HG02610 (cell line): Measurements from ENCODE around the gene SLC35A3.
A peak's percentile ranks its signal among the peaks of the same experiment; 100 is the strongest.
"Not testable (repeated sequence)": the region's sequence is repeated elsewhere in the genome, so short reads cannot be mapped to it uniquely, and the experiment has no call there.

Source experiments
- ATAC-seq: cut with Tn5 transposase; IDR thresholded peaks from one replicate; pipeline ENCODE4 v1.9.1; 2021; ENCODE audit warnings: mild to moderate bottlenecking, moderate library complexity; ENCODE audit not compliant: unreplicated experiment

The SLC35A3 gene

DNA sequence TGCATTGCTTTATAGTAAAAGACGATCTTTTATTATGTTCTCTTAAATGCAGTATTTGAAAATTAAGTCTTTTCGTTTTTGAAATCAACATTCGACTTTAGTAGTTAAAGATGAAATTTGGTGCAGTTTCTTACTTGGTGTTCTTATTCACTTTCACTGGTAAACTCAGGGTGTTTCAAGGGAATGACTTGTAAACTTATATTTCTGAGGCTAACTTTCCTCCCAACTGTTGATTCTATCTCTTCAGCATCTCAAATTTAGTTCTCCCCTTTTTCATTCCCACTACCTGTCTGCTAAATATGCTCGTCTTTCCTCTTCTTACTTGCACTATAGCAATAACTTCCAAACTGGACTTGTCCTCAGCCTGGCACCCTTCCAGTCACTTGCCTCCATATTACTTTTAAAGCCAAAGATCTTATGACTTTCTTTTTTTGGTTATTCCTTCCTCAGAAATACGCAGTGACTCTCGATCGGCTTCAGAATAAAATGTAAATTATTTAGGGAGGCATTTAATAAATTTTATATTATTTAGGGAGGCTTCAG, 988 bp downstream of the SLC35A3 start:
- no peak for ATAC-seq

DNA sequence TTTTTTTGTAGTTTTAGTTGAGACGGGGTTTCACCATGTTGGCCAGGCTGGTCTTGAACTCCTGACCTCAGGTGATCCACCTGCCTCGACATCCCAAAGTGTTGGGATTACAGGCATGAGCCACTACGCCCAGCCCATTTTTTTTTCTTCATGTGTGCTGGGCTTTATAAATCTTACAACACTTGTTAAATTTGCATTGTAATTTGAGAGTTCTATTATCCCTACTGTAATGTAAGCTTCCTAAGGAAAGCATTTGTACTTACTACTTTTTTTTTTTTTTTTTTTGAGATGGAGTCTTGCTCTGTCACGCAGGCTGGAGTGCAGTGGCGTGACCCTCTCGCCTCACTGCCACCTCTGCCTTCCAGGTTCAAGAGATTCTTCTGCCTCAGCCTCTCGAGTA, 2.3 kb downstream of the SLC35A3 start:
- not testable (repeated sequence) for ATAC-seq

GRCh38 chr1:99975529-99975928, 5.7 kb downstream of the SLC35A3 start:
- no peak for ATAC-seq

DNA sequence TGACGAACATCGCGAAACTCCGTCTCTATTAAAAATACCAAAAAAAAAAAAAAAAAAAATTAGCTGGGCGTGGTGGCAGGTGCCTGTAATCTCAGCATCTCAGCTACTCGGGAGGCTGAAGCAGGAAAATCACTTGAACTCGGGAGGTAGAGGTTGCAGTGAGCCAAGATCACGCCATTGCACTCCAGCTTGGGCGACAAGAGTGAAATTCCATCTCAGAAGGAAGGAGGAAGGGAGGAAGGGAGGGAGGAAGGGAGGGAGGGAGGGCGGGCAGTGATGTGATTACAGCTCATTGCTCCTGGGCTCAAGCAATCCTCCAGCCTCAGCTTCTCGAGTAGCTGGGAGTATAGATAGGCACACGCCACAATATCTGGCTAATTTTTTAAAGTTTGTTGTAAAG, 7.5 kb downstream of the SLC35A3 start:
- ATAC-seq = not testable (repeated sequence)

DNA sequence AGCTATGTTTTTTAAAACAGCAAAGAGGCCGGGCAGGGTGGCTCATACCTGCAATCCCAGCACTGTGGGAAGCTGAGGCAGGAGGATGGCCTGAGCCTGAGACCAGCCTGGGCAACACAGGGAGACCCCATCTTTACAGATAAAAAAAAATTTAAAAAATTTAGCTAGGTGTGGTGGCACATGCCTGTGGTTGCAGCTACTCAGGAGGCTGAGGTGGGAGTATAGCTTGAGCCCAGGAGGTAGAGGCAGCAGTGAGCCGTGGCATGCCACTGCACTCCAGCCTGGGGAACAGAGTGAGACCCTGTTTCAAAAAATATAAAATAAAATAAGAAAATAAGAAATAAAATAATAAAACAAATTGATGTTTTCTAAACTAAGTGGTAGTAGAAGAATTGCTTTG, 8.4 kb downstream of the SLC35A3 start:
- ATAC-seq = no peak

DNA sequence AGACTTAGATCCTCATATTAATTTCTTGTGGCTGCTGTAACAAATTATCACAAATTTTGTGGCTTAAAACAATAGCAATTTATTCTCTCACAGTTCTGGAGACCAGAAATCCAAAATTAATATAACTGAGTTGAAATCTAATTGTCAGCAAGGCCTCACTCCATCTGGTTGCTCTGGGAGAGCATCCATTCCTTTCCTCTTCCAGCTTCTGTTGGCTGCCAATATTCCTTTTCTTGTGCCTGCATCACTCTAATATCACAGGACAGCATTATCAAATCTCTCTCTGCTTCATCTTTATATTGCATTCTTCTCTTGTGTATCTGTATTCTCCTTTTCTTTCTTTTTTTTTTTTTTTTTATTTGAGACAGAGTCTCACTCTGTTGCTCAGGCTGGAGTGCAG, 9.3 kb downstream of the SLC35A3 start:
- no peak for ATAC-seq

GRCh38 chr1:99980928-99981327, 11.1 kb downstream of the SLC35A3 start:
- no peak for ATAC-seq

GRCh38 chr1:99986656-99987225, 16.9 kb downstream of the SLC35A3 start:
- no peak for ATAC-seq

- no peak for ATAC-seq
These were observed 18.5 kb downstream of the SLC35A3 start for GRCh38 chr1:99988210-99988765.

DNA sequence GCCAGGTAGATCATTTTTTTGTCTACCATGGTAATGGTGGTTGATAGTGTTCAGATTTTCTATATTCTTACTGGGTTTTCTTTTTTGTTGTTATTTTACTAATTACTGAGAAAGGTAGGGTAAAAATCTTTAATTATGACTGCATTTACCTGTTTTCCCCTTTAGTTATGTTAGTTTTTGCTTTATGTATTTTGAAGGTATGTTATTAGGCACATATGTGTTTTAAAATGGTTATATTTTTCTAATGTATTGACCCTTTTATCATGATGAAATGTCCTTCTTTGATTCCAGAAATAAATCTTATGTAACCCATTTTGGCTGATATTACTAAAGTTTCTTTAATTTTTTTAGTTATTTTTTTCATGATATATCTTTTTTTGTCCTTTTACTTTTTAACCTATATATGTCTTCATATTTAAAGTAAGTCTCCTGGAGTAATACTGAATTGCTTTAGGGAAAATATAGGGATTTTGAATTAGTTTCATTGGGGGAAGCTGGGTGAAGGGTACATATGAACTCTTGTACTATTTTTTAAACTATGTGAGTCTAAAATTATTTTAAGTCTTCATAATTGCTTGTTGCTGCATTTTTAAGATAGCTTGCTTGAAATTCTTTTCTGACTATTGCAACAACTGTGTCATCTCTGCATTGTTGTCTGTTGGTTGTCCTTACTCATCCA, 22.4 kb downstream of the SLC35A3 start:
- ATAC-seq = no peak

DNA sequence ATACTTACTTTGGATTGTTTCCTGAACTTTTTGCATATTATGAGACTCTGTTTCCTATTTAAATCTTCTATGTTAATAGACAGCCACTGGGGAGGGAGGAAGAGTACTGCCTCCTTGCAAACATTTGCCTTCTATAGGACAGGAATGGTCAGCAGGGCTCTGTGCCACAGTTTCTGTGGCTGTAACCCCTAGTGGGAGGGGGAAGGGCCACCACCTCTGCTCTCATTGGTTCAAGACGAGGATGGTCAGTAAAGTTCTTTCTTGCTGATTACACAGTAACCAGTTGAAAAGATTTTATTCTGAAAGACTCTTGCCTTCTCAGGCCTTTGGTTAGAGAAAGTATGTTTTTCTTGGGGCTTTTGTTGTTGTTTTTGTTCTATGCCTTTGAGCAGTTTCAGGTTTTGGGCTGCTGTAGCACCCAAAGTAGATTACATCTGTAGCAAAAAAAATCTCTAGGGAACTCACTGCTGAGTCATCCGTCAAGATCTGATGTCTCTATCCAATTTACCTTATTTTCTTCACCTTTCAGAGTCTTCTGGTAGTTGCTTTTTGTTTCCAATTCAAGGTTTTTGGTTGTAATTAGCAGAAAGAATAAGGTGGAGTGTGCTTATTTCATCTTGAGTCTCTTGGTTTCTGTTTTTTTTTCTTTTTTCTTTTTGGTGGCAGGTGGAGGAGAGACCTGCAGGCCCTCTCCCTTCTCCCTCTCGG, 23.1 kb downstream of the SLC35A3 start:
- ATAC-seq = peak; percentile 61

DNA sequence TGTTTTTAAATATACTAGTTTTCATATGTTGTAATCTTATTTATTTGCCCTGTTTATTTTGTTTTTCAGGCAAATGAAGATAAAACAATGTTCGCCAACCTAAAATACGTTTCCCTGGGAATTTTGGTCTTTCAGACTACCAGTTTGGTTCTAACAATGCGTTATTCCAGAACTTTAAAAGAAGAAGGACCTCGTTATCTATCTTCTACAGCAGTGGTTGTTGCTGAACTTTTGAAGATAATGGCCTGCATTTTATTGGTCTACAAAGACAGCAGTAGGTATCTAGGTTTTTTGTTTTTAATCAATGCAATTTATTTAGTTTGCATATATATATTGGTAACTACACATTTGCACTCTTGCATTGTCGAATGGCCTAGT, 23.7 kb downstream of the SLC35A3 start:
- no peak for ATAC-seq

DNA sequence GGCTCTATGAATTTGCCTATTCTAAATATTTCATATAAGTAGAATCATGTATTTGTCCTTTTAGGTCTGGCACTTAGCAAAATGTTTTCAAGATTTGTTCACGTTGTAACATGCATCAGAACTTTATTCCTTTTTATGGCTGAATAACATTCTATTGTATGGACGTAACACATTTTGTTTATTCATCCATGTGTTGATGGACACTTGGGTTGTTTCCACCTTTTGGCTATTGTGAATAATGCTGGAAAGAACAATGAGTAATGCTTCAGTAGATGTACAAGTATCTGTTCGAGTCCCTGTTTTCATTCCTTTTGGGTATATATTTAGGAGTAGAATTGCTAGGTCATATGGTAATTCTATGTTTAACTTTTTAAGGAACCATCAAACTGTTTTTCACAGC, 24.7 kb downstream of the SLC35A3 start:
- ATAC-seq = no peak

DNA sequence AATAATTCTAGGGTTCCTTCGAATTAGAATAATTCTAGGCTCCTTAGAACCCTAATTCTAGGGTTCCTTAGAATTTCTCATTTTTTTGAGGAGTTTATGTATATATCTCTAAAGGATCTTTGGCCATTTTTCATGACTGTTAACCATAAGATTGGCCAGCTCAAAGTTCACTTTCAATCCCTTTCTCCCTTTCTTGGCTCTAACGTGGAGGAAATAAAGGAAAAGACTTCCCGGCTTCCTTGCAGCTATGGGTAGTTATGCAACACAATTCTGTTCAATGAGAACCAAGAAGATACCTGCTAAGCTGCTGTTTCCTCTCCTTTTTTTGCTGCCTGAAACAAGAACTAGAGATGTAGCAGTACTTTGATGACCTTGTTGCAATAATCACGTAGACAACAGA, 27.2 kb downstream of the SLC35A3 start:
- no peak for ATAC-seq

DNA sequence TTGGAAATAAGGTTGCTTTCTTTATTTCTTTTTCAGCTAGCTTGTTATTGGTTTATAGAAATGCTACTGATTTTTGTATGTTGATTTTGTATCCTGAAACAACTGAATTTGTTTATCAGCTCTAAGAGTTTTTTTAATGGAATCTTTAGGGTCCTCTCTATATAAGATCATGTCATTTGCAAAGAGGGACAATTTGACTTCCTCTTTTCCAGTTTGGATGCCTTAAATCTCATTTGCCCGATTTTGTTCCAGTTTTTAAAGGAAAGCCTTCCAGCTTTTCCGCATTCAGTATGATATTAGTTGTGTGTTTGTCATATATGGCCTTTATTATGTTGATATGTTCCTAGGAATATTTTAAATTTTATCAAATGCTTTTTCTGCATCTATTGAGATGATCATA, 31.7 kb downstream of the SLC35A3 start:
- no peak for ATAC-seq

GRCh38 chr1:100005424-100005823, 35.6 kb downstream of the SLC35A3 start:
- ATAC-seq = no peak

DNA sequence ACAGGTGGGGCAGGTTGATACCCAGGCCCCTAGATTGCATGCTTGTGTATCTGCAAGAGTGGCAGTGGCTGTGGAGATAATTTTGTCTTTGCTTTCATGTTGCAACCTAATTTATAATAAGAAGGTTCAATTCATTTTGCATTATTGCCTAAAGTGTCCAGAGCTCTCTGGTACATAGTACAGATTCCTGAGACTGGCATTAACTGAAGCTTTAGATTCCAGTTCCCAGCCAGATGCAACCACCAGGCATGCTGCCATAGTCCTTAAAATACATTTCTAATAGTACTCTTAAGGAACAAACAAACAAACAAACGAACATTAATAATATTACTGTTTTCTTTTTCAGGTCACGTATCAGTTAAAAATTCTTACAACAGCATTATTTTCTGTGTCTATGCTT, 36.9 kb downstream of the SLC35A3 start:
- ATAC-seq = no peak

- no peak for ATAC-seq
These were observed 39.7 kb downstream of the SLC35A3 start for GRCh38 chr1:100009458-100009857.

- no peak for ATAC-seq
These were observed 41.0 kb downstream of the SLC35A3 start for GRCh38 chr1:100010804-100011203.

DNA sequence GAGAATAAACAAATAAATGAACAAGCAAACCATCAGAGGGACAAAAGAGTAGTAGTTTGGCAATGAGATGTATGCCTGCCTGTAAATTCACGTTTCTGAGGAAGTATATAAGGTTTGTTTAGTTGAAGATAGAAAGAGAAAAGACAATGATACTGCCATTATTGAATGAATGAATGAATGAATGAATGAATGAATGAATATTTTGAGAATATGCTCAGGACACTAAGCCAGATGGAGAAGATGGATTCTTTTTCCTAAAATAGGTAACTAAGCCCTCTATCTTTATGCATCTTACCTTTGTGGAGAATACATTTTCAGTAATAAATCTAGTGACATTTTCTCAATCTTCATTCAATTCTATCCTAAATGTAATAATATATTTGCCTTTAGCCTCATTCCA, 49.4 kb downstream of the SLC35A3 start:
- no peak for ATAC-seq

DNA sequence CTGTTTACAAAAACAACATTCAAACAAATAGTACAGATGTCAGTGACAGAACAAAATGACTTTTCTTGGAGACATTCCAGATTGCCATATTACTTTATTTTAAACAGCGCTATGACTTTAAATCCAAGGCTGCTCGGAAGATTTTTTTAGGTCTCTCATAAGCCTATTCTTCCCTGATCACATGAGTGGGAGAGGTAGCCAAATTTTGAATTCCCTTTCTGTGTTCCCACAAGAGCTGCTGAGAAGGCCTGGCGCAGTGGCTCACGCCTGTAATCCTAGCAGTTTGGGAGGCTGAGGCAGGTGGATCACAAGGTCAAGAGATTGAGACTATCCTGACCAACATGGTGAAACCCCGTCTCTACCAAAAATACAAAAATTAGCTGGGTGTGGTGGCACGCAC, 53.7 kb downstream of the SLC35A3 start:
- no peak for ATAC-seq

DNA sequence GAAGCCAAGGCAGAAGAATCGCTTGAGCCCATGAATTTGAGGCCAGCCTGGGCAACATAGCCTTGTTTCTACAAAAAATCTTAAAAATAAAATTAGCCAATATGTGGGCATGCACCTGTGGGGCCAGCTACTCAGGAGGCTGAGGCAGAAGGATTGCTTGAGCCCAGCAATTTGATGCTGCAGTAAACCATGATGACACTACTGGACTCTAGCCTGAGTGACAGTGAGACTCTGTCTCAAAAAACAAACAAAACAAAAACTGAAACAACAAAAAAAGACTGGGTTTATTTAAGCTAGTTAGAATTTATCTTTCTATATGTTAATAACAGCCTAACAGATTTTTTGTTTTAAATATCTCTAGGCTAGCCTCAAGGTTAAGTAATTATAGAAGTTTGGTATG, 57.4 kb downstream of the SLC35A3 start:
- ATAC-seq = no peak
